Muscle of leg (tissue), 16 donors: ENCODE results near the gene MYCT1. TPM values are rescaled to one million over a fixed set of nuclear protein-coding genes. Genes with fewer than 3 reads are reported as not detected.

Source experiments
- DNase-seq: peaks from one replicate; pipeline ENCODE4 v3.0.0; 2013
- H3K27ac ChIP-seq: one replicate; pipeline ENCODE4 v1.5.1; 2013; ENCODE audit warnings: mild to moderate bottlenecking, low read length, control low read depth
- H3K27me3 ChIP-seq: one replicate; pipeline ENCODE4 v1.6.1; 2013; ENCODE audit warnings: low read length; ENCODE audit not compliant: control insufficient read depth, insufficient read depth
- H3K36me3 ChIP-seq: one replicate; pipeline ENCODE4 v1.6.1; 2013; ENCODE audit warnings: low read length; ENCODE audit not compliant: control insufficient read depth, insufficient read depth
- H3K4me1 ChIP-seq: one replicate; pipeline ENCODE4 v1.6.1; 2013; ENCODE audit warnings: low read length; ENCODE audit not compliant: control insufficient read depth, insufficient read depth
- H3K4me3 ChIP-seq: one replicate; pipeline ENCODE4 v1.5.1; 2013; ENCODE audit warnings: low read length, control low read depth
- H3K9me3 ChIP-seq: replicated peaks from 2 replicates; pipeline ENCODE4 v1.6.1; 2013; ENCODE audit warnings: low read depth, low read length; ENCODE audit not compliant: control insufficient read depth
- WGBS: methylation state at CpG from one replicate; pipeline ENCODE4 v1.1.5; 2013; ENCODE audit warnings: missing lambda C conversion rate; ENCODE audit not compliant: insufficient coverage; 5-methylcytosine and 5-hydroxymethylcytosine counted together
- long read RNA-seq, 11 donors: transcript quantifications; one replicate each; lab custom pipeline, GENCODE V29; 2026
- polyA plus RNA-seq, 8 donors: library from polyadenylated mRNA; unstranded; fragments of 120-200 nt; gene quantifications; one replicate each; pipeline versions ENCODE4 v1.2.1 to v1.2.3, GENCODE V29; 2013; ENCODE audit warnings: inconsistent platforms in 1 of 8, low replicate concordance in 1 of 8; ENCODE audit not compliant: insufficient read length in 8 of 8, insufficient read depth in 1 of 8
- total RNA-seq: library from RNA; stranded (reverse); fragments of 120-200 nt; gene quantifications from one replicate; pipeline ENCODE4 v1.2.4, GENCODE V29; 2013

Gene MYCT1, protein sequence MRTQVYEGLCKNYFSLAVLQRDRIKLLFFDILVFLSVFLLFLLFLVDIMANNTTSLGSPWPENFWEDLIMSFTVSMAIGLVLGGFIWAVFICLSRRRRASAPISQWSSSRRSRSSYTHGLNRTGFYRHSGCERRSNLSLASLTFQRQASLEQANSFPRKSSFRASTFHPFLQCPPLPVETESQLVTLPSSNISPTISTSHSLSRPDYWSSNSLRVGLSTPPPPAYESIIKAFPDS
- 18.3 TPM for total RNA-seq
- polyA plus RNA-seq: 10 to 100 TPM; 17.5 to 21.4 (median 19.3) TPM
- long read RNA-seq, donor 1, transcript MYCT1-201 (2 exons, 3,030 nt): major isoform, 6 of 6 reads
- long read RNA-seq, donor 1, partial matches to known transcripts: 0 of 6 reads
- long read RNA-seq, donor 1, other reads (novel, unspliced or antisense): 0 of 6 reads
- long read RNA-seq, donor 2, partial matches to known transcripts: 0 of 2 reads
- long read RNA-seq, donor 2, other reads (novel, unspliced or antisense): 0 of 2 reads
- long read RNA-seq, donor 3, transcript MYCT1-201 (2 exons, 3,030 nt): major isoform, 7 of 8 reads
- long read RNA-seq, donor 3, partial matches to known transcripts: 0 of 8 reads
- long read RNA-seq, donor 3, other reads (novel, unspliced or antisense): 0 of 8 reads
- long read RNA-seq, donor 4, transcript MYCT1-201 (2 exons, 3,030 nt): major isoform, 8 of 15 reads
- long read RNA-seq, donor 4, partial matches to known transcripts: 7 of 15 reads
- long read RNA-seq, donor 4, other reads (novel, unspliced or antisense): 0 of 15 reads
- long read RNA-seq, donor 5, transcript MYCT1-201 (2 exons, 3,030 nt): major isoform, 36 of 36 reads
- long read RNA-seq, donor 5, partial matches to known transcripts: 0 of 36 reads
- long read RNA-seq, donor 5, other reads (novel, unspliced or antisense): 0 of 36 reads
- long read RNA-seq, donor 6, transcript MYCT1-201 (2 exons, 3,030 nt): major isoform, 11 of 11 reads
- long read RNA-seq, donor 6, partial matches to known transcripts: 0 of 11 reads
- long read RNA-seq, donor 6, other reads (novel, unspliced or antisense): 0 of 11 reads
- long read RNA-seq, donor 7, transcript MYCT1-201 (2 exons, 3,030 nt): major isoform, 11 of 37 reads
- long read RNA-seq, donor 7, partial matches to known transcripts: 26 of 37 reads
- long read RNA-seq, donor 7, other reads (novel, unspliced or antisense): 0 of 37 reads
- long read RNA-seq, donor 8, transcript MYCT1-201 (2 exons, 3,030 nt): major isoform, 19 of 20 reads
- long read RNA-seq, donor 8, partial matches to known transcripts: 0 of 20 reads
- long read RNA-seq, donor 8, other reads (novel, unspliced or antisense): 0 of 20 reads
- long read RNA-seq, donor 9, transcript MYCT1-201 (2 exons, 3,030 nt): major isoform, 10 of 10 reads
- long read RNA-seq, donor 9, partial matches to known transcripts: 0 of 10 reads
- long read RNA-seq, donor 9, other reads (novel, unspliced or antisense): 0 of 10 reads
- long read RNA-seq, donor 10, transcript MYCT1-201 (2 exons, 3,030 nt): major isoform, 21 of 22 reads
- long read RNA-seq, donor 10, partial matches to known transcripts: 0 of 22 reads
- long read RNA-seq, donor 10, other reads (novel, unspliced or antisense): 0 of 22 reads
- long read RNA-seq, donor 11, transcript MYCT1-201 (2 exons, 3,030 nt): major isoform, 10 of 10 reads
- long read RNA-seq, donor 11, partial matches to known transcripts: 0 of 10 reads
- long read RNA-seq, donor 11, other reads (novel, unspliced or antisense): 0 of 10 reads

DNA sequence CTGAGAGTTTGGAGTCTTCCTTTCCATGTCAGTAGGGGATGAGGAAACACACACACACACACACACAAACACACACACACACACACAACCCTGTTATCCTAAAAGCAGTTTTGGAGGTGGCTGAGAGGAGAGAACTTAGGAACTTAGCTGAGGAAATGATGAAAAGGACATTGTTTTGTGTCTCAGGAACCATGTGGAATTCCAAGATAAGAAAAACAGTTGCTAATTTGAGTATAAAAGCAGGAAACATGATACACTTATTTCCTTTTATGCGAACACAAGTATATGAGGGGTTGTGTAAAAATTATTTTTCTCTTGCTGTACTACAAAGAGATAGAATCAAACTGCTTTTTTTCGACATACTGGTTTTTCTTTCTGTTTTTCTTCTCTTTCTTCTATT is at the start of gene MYCT1:
Gene MYCT1 (plus strand): TSS at position 264 of the 400 bp plus-strand sequence. CDS start 6 bp downstream, at position 270.
- Histone ChIP-seq H3K4me3 (peak within 1 kb of the TSS; percentile 20), H3K27ac (peak within 1 kb of the TSS; percentile 44), H3K36me3 (no peaks in the 10 kb centered on the region), H3K27me3 (no peaks in the 10 kb centered on the region), H3K4me1 (no peaks in the 10 kb centered on the region), H3K9me3 (no peaks in the 10 kb centered on the region)
- DNase-seq: peak; percentile 52
- no CpG with 5 or more reads among the region's 2 CpGs for WGBS

DNA sequence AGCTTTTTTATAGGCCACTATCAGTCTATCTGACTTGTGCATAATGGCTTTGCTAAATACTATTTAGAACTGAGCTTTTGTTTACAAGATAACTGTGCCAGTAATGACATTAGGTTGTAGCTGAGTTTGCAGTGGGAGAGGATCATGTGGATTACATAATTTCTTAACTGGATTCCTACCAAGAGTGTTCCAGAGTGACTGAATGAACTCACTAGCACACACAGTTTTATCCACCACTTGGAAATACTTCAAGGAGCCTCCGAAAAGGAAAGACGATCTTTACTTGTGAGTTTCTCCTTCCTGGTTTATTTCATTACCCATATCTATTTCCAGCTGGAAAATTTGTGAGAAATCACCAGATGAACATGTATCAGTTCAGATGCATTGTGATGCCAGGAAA is 49.6 kb upstream of the MYCT1 start:
- H3K36me3 ChIP-seq: no peaks in the 10 kb centered on the region

DNA sequence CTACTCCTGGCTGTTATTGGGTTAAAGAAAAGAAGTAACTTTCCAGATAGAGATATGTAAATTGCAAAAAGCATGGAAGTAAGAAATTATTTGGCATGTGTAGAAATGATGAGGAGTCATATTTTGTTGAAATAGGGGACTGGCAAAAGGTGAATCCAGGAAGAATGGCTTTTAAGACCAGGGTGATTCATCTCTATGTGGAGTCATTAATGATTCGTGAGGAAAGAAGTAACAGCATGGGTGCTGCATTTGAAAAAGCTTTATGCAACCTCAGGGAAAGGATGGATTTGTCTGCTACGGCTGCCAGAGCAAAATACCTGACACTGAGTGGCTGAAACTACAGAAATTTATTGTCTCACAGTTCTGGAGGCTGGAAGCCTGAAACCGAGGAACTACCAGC is 45.7 kb upstream of the MYCT1 start:
- no peak overlapping the region for H3K4me3 ChIP-seq
- H3K36me3 ChIP-seq: no peaks in the 10 kb centered on the region
- H3K9me3 ChIP-seq: no peaks in the 10 kb centered on the region
- H3K4me1 ChIP-seq: no peaks in the 10 kb centered on the region
- no peak for DNase-seq
- H3K27me3 ChIP-seq: no peaks in the 10 kb centered on the region
- H3K27ac ChIP-seq: no peak overlapping the region
- WGBS: 16% methylated on average over 2 of the region's 3 CpGs

More for the DNA sequence above, 49.6 kb upstream of the MYCT1 start:
- Histone ChIP-seq H3K27ac (no peak overlapping the region), H3K9me3 (no peaks in the 10 kb centered on the region), H3K4me3 (no peak overlapping the region), H3K27me3 (no peaks in the 10 kb centered on the region), H3K4me1 (no peaks in the 10 kb centered on the region)
- DNase-seq: peak; percentile 97
- WGBS: no CpG with 5 or more reads among the region's 2 CpGs

GRCh38 chr6:152661776-152662175 is 35.9 kb upstream of the MYCT1 start:
- H3K9me3 ChIP-seq: no peaks in the 10 kb centered on the region
- no peak for DNase-seq
- no CpG with 5 or more reads among the region's 3 CpGs for whole genome bisulfite sequencing

GRCh38 chr6:152669895-152670294 is 27.8 kb upstream of the MYCT1 start:
- peak; percentile 32 for DNase-seq
- Histone ChIP-seq H3K4me3 (no peak overlapping the region), H3K4me1 (no peaks in the 10 kb centered on the region), H3K36me3 (no peaks in the 10 kb centered on the region), H3K9me3 (no peaks in the 10 kb centered on the region), H3K27ac (no peak overlapping the region), H3K27me3 (no peaks in the 10 kb centered on the region)
- WGBS: no CpG with 5 or more reads among the region's 1 CpG

More at GRCh38 chr6:152661776-152662175, 35.9 kb upstream of the MYCT1 start:
- Histone ChIP-seq H3K27me3 (no peaks in the 10 kb centered on the region), H3K36me3 (no peaks in the 10 kb centered on the region), H3K4me3 (no peak overlapping the region), H3K27ac (no peak overlapping the region), H3K4me1 (no peaks in the 10 kb centered on the region)

- Histone ChIP-seq H3K27ac (no peak overlapping the region), H3K27me3 (no peaks in the 10 kb centered on the region), H3K9me3 (no peaks in the 10 kb centered on the region), H3K4me1 (no peaks in the 10 kb centered on the region), H3K36me3 (no peaks in the 10 kb centered on the region), H3K4me3 (no peak overlapping the region)
- no CpG with 5 or more reads among the region's 4 CpGs for WGBS
- DNase-seq: no peak
These were observed 26.5 kb upstream of the MYCT1 start for GRCh38 chr6:152671171-152671570.

DNA sequence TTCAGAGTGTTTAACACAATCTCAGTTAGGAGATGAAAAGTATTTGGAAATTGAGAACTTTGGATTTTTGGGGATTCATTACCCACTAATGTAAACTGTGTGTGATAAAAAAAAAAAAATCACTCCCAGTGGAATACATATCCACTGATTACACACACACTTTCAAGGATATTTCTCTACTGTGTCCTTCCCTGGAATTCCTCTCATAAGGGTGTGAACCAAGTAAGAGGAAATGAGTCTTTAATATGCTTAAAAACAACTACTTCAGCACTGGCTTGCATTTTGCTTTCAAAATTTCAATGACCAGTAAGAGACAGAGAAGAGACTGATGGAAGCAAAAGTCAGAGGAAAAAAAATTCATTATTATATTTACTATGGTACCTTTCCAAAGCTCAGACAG is 24.5 kb upstream of the MYCT1 start:
- Histone ChIP-seq H3K4me3 (no peak overlapping the region), H3K4me1 (no peaks in the 10 kb centered on the region), H3K27ac (no peak overlapping the region), H3K9me3 (no peaks in the 10 kb centered on the region), H3K27me3 (no peaks in the 10 kb centered on the region), H3K36me3 (no peaks in the 10 kb centered on the region)
- no peak for DNase-seq

DNA sequence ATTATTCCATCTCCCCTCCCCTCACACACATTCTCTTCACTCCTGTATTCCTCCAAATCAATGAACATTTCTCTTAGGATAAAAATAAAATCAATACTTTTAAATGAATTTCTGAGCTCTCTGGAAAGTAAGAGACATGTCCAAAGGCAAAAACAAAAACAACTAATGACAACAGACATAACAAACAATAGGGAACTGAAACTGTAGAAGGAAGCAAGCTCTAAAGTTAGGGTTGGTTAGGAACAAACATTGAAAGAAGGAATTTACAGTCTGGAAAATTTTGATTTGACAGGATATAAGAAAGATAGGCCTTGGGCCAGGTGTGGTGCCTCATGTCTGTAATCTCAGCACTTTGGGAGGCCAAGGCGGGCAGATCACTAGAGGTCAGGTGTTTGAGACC is 17.5 kb upstream of the MYCT1 start:
- Histone ChIP-seq H3K4me1 (no peaks in the 10 kb centered on the region), H3K27me3 (no peaks in the 10 kb centered on the region), H3K4me3 (no peak overlapping the region), H3K27ac (no peak overlapping the region), H3K36me3 (no peaks in the 10 kb centered on the region), H3K9me3 (no peaks in the 10 kb centered on the region)
- WGBS: 100% methylated on average over 1 of the region's 1 CpG
- no peak for DNase-seq

GRCh38 chr6:152680879-152681517 is 16.7 kb upstream of the MYCT1 start:
- peak; percentile 68 for DNase-seq
- WGBS: no CpG with 5 or more reads among the region's 3 CpGs
- H3K4me3 ChIP-seq: no peak overlapping the region

More at GRCh38 chr6:152680879-152681517, 16.7 kb upstream of the MYCT1 start:
- Histone ChIP-seq H3K27ac (no peak overlapping the region), H3K9me3 (no peaks in the 10 kb centered on the region), H3K36me3 (no peaks in the 10 kb centered on the region), H3K4me1 (no peaks in the 10 kb centered on the region), H3K27me3 (no peaks in the 10 kb centered on the region)
